K562 (cell line): ENCODE data around the gene MCF2. TPM values are rescaled to one million over a fixed set of nuclear protein-coding genes. Genes with fewer than 3 reads are reported as not detected.

Source experiments
- ATAC-seq: fragments of 200-7000 bp; cut with Tn5 transposase; 3 replicates; pipeline ENCODE4 v1.9.1; 2020; ENCODE audit warnings: moderate library complexity
- BruUV-seq: library from RNA; stranded (reverse); fragments of 400-500 nt; replicated peaks from 2 replicates; lab custom pipeline; 2021; lab: Mats Ljungman, UMichigan
- CTCF ChIA-PET: fragments of 300-600 bp; formaldehyde crosslinking; extraction: SDS; loops from one replicate; lab custom pipeline; 2021; ENCODE audit warnings: low intra/inter-chr PET ratio; lab: Yijun Ruan, JAX
- POLR2A ChIA-PET: fragments of 300-600, 350-650 bp; sonication (Branson Sonifier 250); formaldehyde crosslinking; extraction: SDS; loops from one replicate; lab custom pipeline; 2021; ENCODE audit warnings: antibody characterized with exemption, inconsistent platforms; lab: Yijun Ruan, JAX
- DNase-seq, 4 experiments: peaks; one replicate each; pipeline versions ENCODE4 v3.0.0 to v3.0.0-alpha.2; 2011 to 2018; ENCODE audit warnings: low spot score in 3 of 4, mixed read lengths in 3 of 4; ENCODE audit errors: extremely low read depth in 1 of 4
- FAIRE-seq: peaks from 2 replicates; lab custom pipeline; 2011; peaks lifted over from hg19 to GRCh38; lab: Jason Lieb, UNC
- H2AFZ ChIP-seq: 2 replicates; pipeline ENCODE4 v1.6.0; 2011; ENCODE audit warnings: low read depth, low read length, control low read depth, inconsistent platforms
- H3K27ac ChIP-seq: fragments of 200-600 bp; 3 replicates; pipeline ENCODE4 v1.8.0; 2011; ENCODE audit warnings: low read depth, mild to moderate bottlenecking, control low read depth, inconsistent platforms, low read length, moderate library complexity, mixed read lengths; ENCODE audit errors: extremely low read depth
- H3K27me3 ChIP-seq, 2 experiments: fragments of 300-600 bp in 1 of 2; 2 replicates in 1 of 2; 3 replicates in 1 of 2; pipeline versions ENCODE4 v1.6.0 to v1.8.0; 2011; ENCODE audit warnings: inconsistent platforms in 2 of 2, low read length in 2 of 2, mild to moderate bottlenecking in 1 of 2, mixed read lengths in 1 of 2, moderate library complexity in 1 of 2; ENCODE audit not compliant: control insufficient read depth in 2 of 2, insufficient read depth in 2 of 2
- H3K36me3 ChIP-seq: fragments of 300-600 bp; 3 replicates; pipeline ENCODE4 v1.8.0; 2011; ENCODE audit warnings: mild to moderate bottlenecking, low read length, inconsistent platforms; ENCODE audit not compliant: control insufficient read depth, insufficient read depth
- H3K4me1 ChIP-seq, 2 experiments: fragments of 200-600 bp in 1 of 2; replicated peaks in 1 of 2; 2 replicates in 1 of 2; 3 replicates in 1 of 2; pipeline versions ENCODE4 v1.5.1 to v1.8.0; 2011; ENCODE audit warnings: inconsistent platforms in 2 of 2, low read length in 2 of 2, mild to moderate bottlenecking in 1 of 2, mixed read lengths in 1 of 2, moderate library complexity in 1 of 2; ENCODE audit not compliant: control insufficient read depth in 2 of 2, insufficient read depth in 2 of 2
- H3K4me2 ChIP-seq: 2 replicates; pipeline ENCODE4 v1.6.1; 2011; ENCODE audit warnings: low read length, control low read depth, inconsistent platforms, mixed read lengths; ENCODE audit not compliant: insufficient read depth
- H3K4me3 ChIP-seq: fragments of 200-600 bp; sonication (generic), shearing (Covaris generic); 2 replicates; pipeline ENCODE4 v1.5.1; 2016; ENCODE audit warnings: control low read depth, inconsistent platforms
- H3K79me2 ChIP-seq: fragments of 200-600 bp; 3 replicates; pipeline ENCODE4 v1.8.0; 2011; ENCODE audit warnings: low read length, inconsistent platforms; ENCODE audit not compliant: control insufficient read depth, insufficient read depth
- H3K9ac ChIP-seq, 2 experiments: 2 replicates each; pipeline versions ENCODE4 v1.6.0 to v1.6.1; 2011; ENCODE audit warnings: low read depth in 2 of 2, low read length in 2 of 2, control low read depth in 1 of 2, inconsistent platforms in 1 of 2, mild to moderate bottlenecking in 1 of 2, mixed read lengths in 1 of 2; ENCODE audit not compliant: insufficient read depth in 1 of 2
- H3K9me1 ChIP-seq: one replicate; pipeline ENCODE4 v1.6.0; 2011; ENCODE audit warnings: inconsistent platforms, mild to moderate bottlenecking, low read length, moderate library complexity; ENCODE audit not compliant: control insufficient read depth, insufficient read depth
- H3K9me3 ChIP-seq: replicated peaks from 2 replicates; pipeline ENCODE4 v1.5.1; 2011; ENCODE audit warnings: low read depth, low read length, inconsistent platforms; ENCODE audit not compliant: control insufficient read depth, insufficient read depth
- H4K20me1 ChIP-seq: replicated peaks from 2 replicates; pipeline ENCODE4 v1.6.1; 2011; ENCODE audit warnings: low read length, inconsistent platforms, mixed read lengths; ENCODE audit not compliant: control insufficient read depth, insufficient read depth
- BCLAF1 ChIP-seq, 2 experiments: fragments of 450-650 bp in 1 of 2; IDR thresholded peaks; 2 replicates each; pipeline ENCODE4 v1.6.1; 2011 to 2017; ENCODE audit warnings: low read depth in 2 of 2, antibody characterized with exemption in 1 of 2, borderline replicate concordance in 1 of 2, low read length in 1 of 2, mild to moderate bottlenecking in 1 of 2, mixed read lengths in 1 of 2; ENCODE audit not compliant: control insufficient read depth in 1 of 2
- C11orf30 ChIP-seq: fragments of 450-650 bp; IDR thresholded peaks from 2 replicates; pipeline ENCODE4 v1.6.1; 2016; ENCODE audit warnings: low read depth, mild to moderate bottlenecking
- DEAF1 ChIP-seq: fragments of 450-650 bp; formaldehyde crosslinking; IDR thresholded peaks from 2 replicates; pipeline ENCODE4 v1.4.0; 2020; ENCODE audit warnings: mild to moderate bottlenecking, moderate library complexity
- MITF ChIP-seq: IDR thresholded peaks from 2 replicates; pipeline ENCODE4 v1.6.1; 2014; ENCODE audit warnings: antibody characterized with exemption
- MLLT1 ChIP-seq, 2 experiments: fragments of 450-650 bp; IDR thresholded peaks; 2 replicates each; pipeline ENCODE4 v1.6.1; 2016
- MTA3 ChIP-seq: fragments of 450-650 bp; formaldehyde crosslinking; IDR thresholded peaks from 2 replicates; pipeline ENCODE4 v1.6.1; 2017; ENCODE audit warnings: mild to moderate bottlenecking, borderline replicate concordance
- PKNOX1 ChIP-seq: fragments of 450-650 bp; IDR thresholded peaks from 2 replicates; pipeline ENCODE4 v1.6.1; 2016
- SMC3 ChIP-seq: conservative IDR thresholded peaks from 2 replicates; pipeline ENCODE4 v1.6.1; 2011; ENCODE audit warnings: low read depth, low read length, improper control_type of control experiment; ENCODE audit not compliant: insufficient read depth
- TEAD2 ChIP-seq: fragments of 450-650 bp; IDR thresholded peaks from 2 replicates; pipeline ENCODE4 v1.6.1; 2016; ENCODE audit warnings: missing genetic modification characterization, control low read depth, missing compliant biosample characterization
- ZFPM2 ChIP-seq: fragments of 250-450 bp; sonication (Bioruptor Pico); IDR thresholded peaks from 2 replicates; pipeline ENCODE4 v1.5.1; 2022; ENCODE audit warnings: mild to moderate bottlenecking
- ZNF184 ChIP-seq: sonication (generic); formaldehyde crosslinking; IDR thresholded peaks from 2 replicates; pipeline ENCODE4 v1.5.0; 2020; ENCODE audit warnings: missing genetic modification reagents
- WGBS: fragments of 100-300 bp; shearing (Covaris generic); methylation state at CpG from one replicate; pipeline ENCODE4 v1.1.6; 2016; ENCODE audit warnings: low coverage, mixed read lengths; ENCODE audit not compliant: insufficient coverage; ENCODE audit errors: missing lambda C conversion rate; 5-methylcytosine and 5-hydroxymethylcytosine counted together
- in situ Hi-C: fragments of 300-500 bp; cut with MboI; formaldehyde crosslinking; loops from 4 replicates; pipeline ENCODE4 v1.15.0; 2018; ENCODE audit warnings: inconsistent platforms, mixed read lengths
- intact Hi-C: fragments of 100-400 bp; cut with micrococcal nuclease; formaldehyde crosslinking; loops from 2 replicates; pipeline ENCODE4 v1.14.2; 2022
- polyA plus RNA-seq, 8 experiments: library from polyadenylated mRNA; depleted of rRNA in 4 of 8; stranded (reverse) in 5 of 8; unstranded in 3 of 8; fragments of >200 nt; fragmentation: Nextera tagmentation in 2 of 8; fragmentation: Illumina TruSeq in 1 of 8; extraction: Ambion mirVana in 2 of 8; extraction: Trizol in 1 of 8; gene quantifications; 2 replicates each; pipeline versions ENCODE4 v1.2.1 to v1.2.3, GENCODE V29; 2011 to 2014; ENCODE audit warnings: inconsistent platforms in 1 of 8, missing spikeins in 1 of 8
- total RNA-seq, 7 experiments: library from RNA; depleted of rRNA in 6 of 7; stranded (reverse); fragments of >200 nt in 6 of 7; fragmentation: Illumina TruSeq in 2 of 7; extraction: Trizol in 2 of 7; gene quantifications; 2 replicates each; pipeline versions ENCODE4 v1.2.1 to v1.2.3, GENCODE V29; 2011 to 2021; ENCODE audit warnings: low replicate concordance in 1 of 7

Gene MCF2
- total and polyA plus RNA-seq, 9 of the 15 experiments (the other 6 are each of a cell fraction or from before 2014, with no cell fraction given), result 0.03 to 0.78 (median 0.08) TPM; not detected in 3

GRCh38 chrX:139559383-139560042, 148.5 kb downstream of the MCF2 start:
- no peak overlapping the region for H3K4me3 ChIP-seq
- WGBS, result 2% methylated on average over 7 of the region's 9 CpGs
- H3K9me1 ChIP-seq, result no peaks in the 10 kb centered on the region
- ATAC-seq, result peak; percentile 88
- H3K27ac ChIP-seq, result no peak overlapping the region
- no peak overlapping the region for H3K4me2 ChIP-seq
- BruUV-seq, result no TSS peak
- FAIRE-seq, result peak; percentile 83
- in situ Hi-C loops (loop anchor here (25.0 kb wide), 1 partner anchor 797 kb away; no protein-coding TSS in a partner anchor), intact Hi-C loops (loop anchor here (1.0 to 5.0 kb wide), 3 partner anchors 433 to 812 kb away; no protein-coding TSS in a partner anchor)
- ChIA-PET CTCF (interaction anchor here (0.6 to 2.1 kb wide), 2 partner anchors 783 to 1367 kb away, joined by 4 to 9 read pairs; no protein-coding TSS in a partner anchor), POLR2A (no interaction called here)
- peaks cover 2 to 17% of the 10 kb centered on the region in 2 experiments; a peak in 3 of 5 replicates for H3K27me3 ChIP-seq
- no peaks in the 10 kb centered on the region for H3K36me3 ChIP-seq
- H3K79me2 ChIP-seq, result no peaks in the 10 kb centered on the region
- H3K9ac ChIP-seq, result no peak overlapping the region
- H4K20me1 ChIP-seq, result no peaks in the 10 kb centered on the region
- no peaks in the 10 kb centered on the region for H3K4me1 ChIP-seq
- no peak overlapping the region for H2AFZ ChIP-seq
- peak; percentile 4 to 64 (median 18) for DNase-seq
- H3K9me3 ChIP-seq, result no peaks in the 10 kb centered on the region
- TF ChIP-seq MTA3, result no peak
- TF ChIP-seq ZFPM2 (CRISPR knock-in tag), result no peak
- TF ChIP-seq PKNOX1, result no peak
- no peak for TF ChIP-seq MITF
- peak; percentile 41 for TF ChIP-seq SMC3
- no peak for TF ChIP-seq BCLAF1 (IDR thresholded peaks at IDR 0.05; ENCODE audit: borderline replicate concordance in 1 of 2, control insufficient read depth in 1 of 2, low read depth in 2 of 2, low read length in 1 of 2)
- TF ChIP-seq DEAF1 (CRISPR knock-in tag), result peak; percentile 40; the same call in 1 of the 2 replicates
- no peak for TF ChIP-seq MLLT1 (IDR thresholded peaks at IDR 0.05)
- no peak for TF ChIP-seq C11orf30
- TF ChIP-seq ZNF184, result no peak
- no peak for TF ChIP-seq TEAD2 (tag)
